HG02973 (cell line): ENCODE data around the gene CNTNAP2.

ENCODE experiments used
- ATAC-seq: cut with Tn5 transposase; IDR thresholded peaks from one replicate; pipeline ENCODE4 v1.9.1; 2021; ENCODE audit warnings: moderate library complexity; ENCODE audit not compliant: unreplicated experiment

CNTNAP2 gene

GRCh38 chr7:146116521-146117222 lies at the start of gene CNTNAP2:
TSS of gene CNTNAP2 (plus strand) at chr7:146116801. CDS start at chr7:146116877, 76 bp downstream.
- no peak for ATAC-seq

- no peak for ATAC-seq
Observed at GRCh38 chr7:146067880-146068279, 48.7 kb upstream of the CNTNAP2 start.

- ATAC-seq: no peak
Observed at GRCh38 chr7:146074195-146074765, 42.3 kb upstream of the CNTNAP2 start.

- no peak for ATAC-seq
Observed at GRCh38 chr7:146076344-146076743, 40.3 kb upstream of the CNTNAP2 start.

GRCh38 chr7:146084086-146084485 lies 32.5 kb upstream of the CNTNAP2 start:
- ATAC-seq: no peak

- ATAC-seq: peak; percentile 94
Observed at GRCh38 chr7:146090023-146090645, 26.5 kb upstream of the CNTNAP2 start.

- ATAC-seq: no peak
Observed at GRCh38 chr7:146094356-146094755, 22.2 kb upstream of the CNTNAP2 start.

GRCh38 chr7:146096994-146097393 lies 19.6 kb upstream of the CNTNAP2 start:
- no peak for ATAC-seq

GRCh38 chr7:146106319-146106718 lies 10.3 kb upstream of the CNTNAP2 start:
- no peak for ATAC-seq

GRCh38 chr7:146112755-146113154 lies 3.8 kb upstream of the CNTNAP2 start:
- no peak for ATAC-seq

GRCh38 chr7:146115548-146115850 lies 1.1 kb upstream of the CNTNAP2 start:
- no peak for ATAC-seq

GRCh38 chr7:146115851-146116520 lies 615 bp upstream of the CNTNAP2 start:
- no peak for ATAC-seq

- no peak for ATAC-seq
Observed at GRCh38 chr7:146117576-146117975, 975 bp downstream of the CNTNAP2 start.

GRCh38 chr7:146119002-146119401 lies 2.4 kb downstream of the CNTNAP2 start:
- no peak for ATAC-seq

- ATAC-seq: no peak
Observed at GRCh38 chr7:146123715-146124114, 7.1 kb downstream of the CNTNAP2 start.

- ATAC-seq: no peak
Observed at GRCh38 chr7:146126767-146127509, 10.3 kb downstream of the CNTNAP2 start.

GRCh38 chr7:146129296-146129695 lies 12.7 kb downstream of the CNTNAP2 start:
- ATAC-seq: no peak

- ATAC-seq: no peak
Observed at GRCh38 chr7:146129997-146130396, 13.4 kb downstream of the CNTNAP2 start.

GRCh38 chr7:146131701-146132100 lies 15.1 kb downstream of the CNTNAP2 start:
- no peak for ATAC-seq

GRCh38 chr7:146136357-146136875 lies 19.8 kb downstream of the CNTNAP2 start:
- ATAC-seq: no peak

GRCh38 chr7:146138926-146139325 lies 22.3 kb downstream of the CNTNAP2 start:
- ATAC-seq: no peak
